Measurements from ENCODE around the gene GIT1.
A peak's percentile ranks its signal among the peaks of the same experiment; 100 is the strongest.

GIT1 gene

DNA sequence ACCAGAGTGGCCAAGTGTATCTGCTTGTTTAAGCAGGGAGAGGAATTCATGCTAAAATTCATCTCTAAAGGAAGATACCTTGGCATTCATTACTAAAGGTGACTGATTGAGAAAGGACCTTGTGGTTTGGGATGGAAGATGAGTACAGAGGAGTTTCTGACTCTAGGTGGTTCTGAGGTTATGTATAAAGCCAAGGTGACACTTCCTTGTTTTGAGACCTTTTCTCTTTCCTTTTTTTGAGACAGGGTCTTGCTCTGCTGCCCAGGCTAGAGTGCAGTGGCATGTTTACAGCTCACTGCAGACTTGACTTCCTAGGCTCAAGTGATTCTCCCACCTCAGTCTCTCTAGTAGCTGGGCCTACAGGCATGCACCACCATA is 31.7 kb downstream of the GIT1 start:
- TF ChIP-seq POLR2AphosphoS5 (IDR thresholded peaks at IDR 0.05; ENCODE audit: low read depth) (no peak), SPI1 (IDR thresholded peaks at IDR 0.05; ENCODE audit: borderline replicate concordance, low read depth) (peak; percentile 18; the same call in 1 of the 2 replicates)
- no peaks in the 10 kb centered on the region for H3K27me3 ChIP-seq (ENCODE audit: insufficient read depth, poor library complexity, severe bottlenecking)
- H3K4me3 ChIP-seq (replicated peaks; ENCODE audit: insufficient read depth, low read length), result no peak overlapping the region
- H3K27ac ChIP-seq (replicated peaks), result no peak overlapping the region
- no peak for DNase-seq (ENCODE audit: low read depth in 1 of 2, low spot score in 1 of 2)

DNA sequence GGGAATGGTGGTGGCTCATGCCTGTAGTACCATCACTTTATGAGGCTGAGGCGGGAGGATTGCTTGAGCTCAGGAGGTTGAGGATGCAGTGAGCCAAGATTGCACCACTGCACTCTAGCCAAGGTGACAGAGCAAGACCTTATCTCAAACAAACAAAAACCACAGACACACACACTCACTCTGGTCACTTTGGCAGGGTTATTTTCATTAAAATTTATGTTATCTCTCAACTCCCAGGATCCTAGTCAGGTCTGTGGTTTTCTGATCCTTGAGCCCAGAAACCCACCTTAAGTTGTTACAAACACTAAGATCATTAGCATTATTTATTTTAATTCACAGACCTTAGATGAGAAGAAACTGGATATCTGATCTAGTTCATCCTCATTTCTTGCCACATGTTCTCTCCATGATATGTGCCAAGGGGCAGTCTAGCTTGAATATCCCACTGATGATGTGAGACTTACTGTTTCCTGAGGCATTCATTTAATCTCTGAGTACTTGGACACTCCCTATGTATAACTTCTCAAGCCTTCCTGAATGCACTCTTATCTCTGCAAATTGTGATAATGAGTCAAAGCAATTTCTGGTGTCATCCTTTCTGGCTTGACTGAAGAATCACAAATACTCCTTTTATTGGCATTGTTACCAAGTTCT is 32.2 kb downstream of the GIT1 start:
- no peak overlapping the region for H3K27ac ChIP-seq (replicated peaks)
- DNase-seq (ENCODE audit: low read depth in 1 of 2, low spot score in 1 of 2), result no peak
- TF ChIP-seq, protein P1, sequence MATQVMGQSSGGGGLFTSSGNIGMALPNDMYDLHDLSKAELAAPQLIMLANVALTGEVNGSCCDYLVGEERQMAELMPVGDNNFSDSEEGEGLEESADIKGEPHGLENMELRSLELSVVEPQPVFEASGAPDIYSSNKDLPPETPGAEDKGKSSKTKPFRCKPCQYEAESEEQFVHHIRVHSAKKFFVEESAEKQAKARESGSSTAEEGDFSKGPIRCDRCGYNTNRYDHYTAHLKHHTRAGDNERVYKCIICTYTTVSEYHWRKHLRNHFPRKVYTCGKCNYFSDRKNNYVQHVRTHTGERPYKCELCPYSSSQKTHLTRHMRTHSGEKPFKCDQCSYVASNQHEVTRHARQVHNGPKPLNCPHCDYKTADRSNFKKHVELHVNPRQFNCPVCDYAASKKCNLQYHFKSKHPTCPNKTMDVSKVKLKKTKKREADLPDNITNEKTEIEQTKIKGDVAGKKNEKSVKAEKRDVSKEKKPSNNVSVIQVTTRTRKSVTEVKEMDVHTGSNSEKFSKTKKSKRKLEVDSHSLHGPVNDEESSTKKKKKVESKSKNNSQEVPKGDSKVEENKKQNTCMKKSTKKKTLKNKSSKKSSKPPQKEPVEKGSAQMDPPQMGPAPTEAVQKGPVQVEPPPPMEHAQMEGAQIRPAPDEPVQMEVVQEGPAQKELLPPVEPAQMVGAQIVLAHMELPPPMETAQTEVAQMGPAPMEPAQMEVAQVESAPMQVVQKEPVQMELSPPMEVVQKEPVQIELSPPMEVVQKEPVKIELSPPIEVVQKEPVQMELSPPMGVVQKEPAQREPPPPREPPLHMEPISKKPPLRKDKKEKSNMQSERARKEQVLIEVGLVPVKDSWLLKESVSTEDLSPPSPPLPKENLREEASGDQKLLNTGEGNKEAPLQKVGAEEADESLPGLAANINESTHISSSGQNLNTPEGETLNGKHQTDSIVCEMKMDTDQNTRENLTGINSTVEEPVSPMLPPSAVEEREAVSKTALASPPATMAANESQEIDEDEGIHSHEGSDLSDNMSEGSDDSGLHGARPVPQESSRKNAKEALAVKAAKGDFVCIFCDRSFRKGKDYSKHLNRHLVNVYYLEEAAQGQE (IDR thresholded peaks at IDR 0.05; ENCODE audit: insufficient replicate concordance, low read depth), result no peak

DNA sequence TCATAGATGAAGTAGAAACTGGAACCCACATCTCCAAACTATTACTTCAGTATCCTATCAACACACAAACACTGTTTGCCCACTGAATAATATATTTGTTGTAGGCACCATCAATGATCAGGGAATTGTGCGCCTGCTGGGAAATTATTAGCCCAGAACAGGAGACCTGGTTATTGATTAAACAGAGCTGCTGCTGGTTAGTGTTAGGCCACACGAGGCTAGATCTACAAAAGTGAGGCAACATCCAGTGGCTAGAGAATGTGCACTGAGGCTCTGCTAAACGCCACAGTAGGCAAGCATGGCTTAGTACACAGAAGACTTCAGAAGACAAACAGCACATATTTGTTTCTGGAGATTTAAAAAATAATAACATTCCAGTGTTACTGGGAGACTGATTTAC is 33.6 kb downstream of the GIT1 start:
- TF ChIP-seq GABPA (IDR thresholded peaks at IDR 0.05; ENCODE audit: low read depth) (no peak), POLR2AphosphoS5 (IDR thresholded peaks at IDR 0.05; ENCODE audit: low read depth) (no peak), SPI1 (IDR thresholded peaks at IDR 0.05; ENCODE audit: borderline replicate concordance, low read depth) (no peak)
- TF ChIP-seq, protein P2, sequence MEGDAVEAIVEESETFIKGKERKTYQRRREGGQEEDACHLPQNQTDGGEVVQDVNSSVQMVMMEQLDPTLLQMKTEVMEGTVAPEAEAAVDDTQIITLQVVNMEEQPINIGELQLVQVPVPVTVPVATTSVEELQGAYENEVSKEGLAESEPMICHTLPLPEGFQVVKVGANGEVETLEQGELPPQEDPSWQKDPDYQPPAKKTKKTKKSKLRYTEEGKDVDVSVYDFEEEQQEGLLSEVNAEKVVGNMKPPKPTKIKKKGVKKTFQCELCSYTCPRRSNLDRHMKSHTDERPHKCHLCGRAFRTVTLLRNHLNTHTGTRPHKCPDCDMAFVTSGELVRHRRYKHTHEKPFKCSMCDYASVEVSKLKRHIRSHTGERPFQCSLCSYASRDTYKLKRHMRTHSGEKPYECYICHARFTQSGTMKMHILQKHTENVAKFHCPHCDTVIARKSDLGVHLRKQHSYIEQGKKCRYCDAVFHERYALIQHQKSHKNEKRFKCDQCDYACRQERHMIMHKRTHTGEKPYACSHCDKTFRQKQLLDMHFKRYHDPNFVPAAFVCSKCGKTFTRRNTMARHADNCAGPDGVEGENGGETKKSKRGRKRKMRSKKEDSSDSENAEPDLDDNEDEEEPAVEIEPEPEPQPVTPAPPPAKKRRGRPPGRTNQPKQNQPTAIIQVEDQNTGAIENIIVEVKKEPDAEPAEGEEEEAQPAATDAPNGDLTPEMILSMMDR (IDR thresholded peaks at IDR 0.05; ENCODE audit: insufficient read depth, low read length), result no peak
- TF ChIP-seq, protein P1 (IDR thresholded peaks at IDR 0.05; ENCODE audit: insufficient replicate concordance, low read depth), result no peak

More for the DNA sequence above, 32.2 kb downstream of the GIT1 start:
- no peaks in the 10 kb centered on the region for H3K27me3 ChIP-seq (ENCODE audit: insufficient read depth, poor library complexity, severe bottlenecking)
- H3K4me3 ChIP-seq (replicated peaks; ENCODE audit: insufficient read depth, low read length), result no peak overlapping the region

DNA sequence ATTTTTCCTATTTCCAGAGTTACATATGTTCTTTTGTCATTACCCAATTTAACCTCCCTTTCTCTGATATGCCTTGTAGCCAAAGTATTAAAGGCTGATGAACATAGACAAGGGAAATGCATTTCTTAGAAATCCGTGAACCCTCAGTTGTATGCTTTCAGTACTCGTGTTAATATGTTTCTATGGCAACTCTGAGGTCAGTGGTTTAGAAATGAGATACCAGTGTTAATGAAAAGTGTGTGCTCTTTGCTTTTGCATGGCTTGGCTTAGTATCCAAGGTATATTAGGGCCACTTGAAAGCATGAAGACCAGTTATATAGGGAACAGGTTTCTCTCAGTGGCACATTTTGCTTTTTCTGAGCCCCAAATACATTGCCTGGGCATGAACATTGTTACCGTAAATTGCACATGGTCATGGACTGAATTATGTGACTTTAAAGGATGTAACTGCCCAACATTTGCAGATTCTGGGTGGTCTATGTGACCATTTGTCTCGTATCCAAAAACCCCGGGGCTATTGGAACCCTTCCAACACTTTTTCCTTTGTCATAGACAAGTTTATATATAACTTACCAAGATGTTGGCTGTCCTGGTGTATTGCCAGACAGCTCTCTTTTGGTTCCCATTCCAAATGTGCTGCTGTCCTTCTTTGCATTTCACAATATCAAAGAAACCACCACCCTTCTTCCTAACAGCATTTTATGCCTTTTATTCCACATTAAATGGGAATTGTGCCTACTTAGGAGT is 40.1 kb downstream of the GIT1 start:
- no peak overlapping the region for H3K27ac ChIP-seq (replicated peaks)
- DNase-seq (ENCODE audit: low read depth in 1 of 2, low spot score in 1 of 2), result no peak
- no peaks in the 10 kb centered on the region for H3K27me3 ChIP-seq (ENCODE audit: insufficient read depth, poor library complexity, severe bottlenecking)
- no peak overlapping the region for H3K4me3 ChIP-seq (replicated peaks; ENCODE audit: insufficient read depth, low read length)
- no peak for TF ChIP-seq GABPA (IDR thresholded peaks at IDR 0.05; ENCODE audit: low read depth)

More for the DNA sequence above, 33.6 kb downstream of the GIT1 start:
- no peak overlapping the region for H3K4me3 ChIP-seq (replicated peaks; ENCODE audit: insufficient read depth, low read length)
- no peak for DNase-seq (ENCODE audit: low read depth in 1 of 2, low spot score in 1 of 2)
- H3K27ac ChIP-seq (replicated peaks), result no peak overlapping the region
- H3K27me3 ChIP-seq (ENCODE audit: insufficient read depth, poor library complexity, severe bottlenecking), result no peaks in the 10 kb centered on the region

DNA sequence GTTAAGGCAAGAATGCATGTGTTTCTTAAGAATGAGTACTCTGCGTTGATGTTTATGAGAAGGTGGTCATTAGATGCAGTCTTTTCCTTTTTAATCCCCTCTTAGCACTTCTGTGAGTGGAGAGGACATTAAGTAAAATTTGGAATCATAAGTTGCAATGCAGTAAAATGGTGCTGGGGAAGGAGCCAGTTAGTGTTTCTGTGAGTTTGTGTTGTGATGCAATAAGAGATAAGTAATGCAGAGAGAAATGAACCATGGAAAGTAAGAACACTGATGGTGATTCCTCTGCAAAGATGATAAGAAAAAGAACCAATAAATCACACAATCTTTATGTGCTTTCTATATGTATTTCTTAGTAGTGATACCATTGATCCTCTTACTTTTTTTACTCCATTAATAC is 42.6 kb downstream of the GIT1 start:
- TF ChIP-seq, protein P2 (IDR thresholded peaks at IDR 0.05; ENCODE audit: insufficient read depth, low read length), result no peak
- TF ChIP-seq SPI1 (IDR thresholded peaks at IDR 0.05; ENCODE audit: borderline replicate concordance, low read depth) (no peak), POLR2AphosphoS5 (IDR thresholded peaks at IDR 0.05; ENCODE audit: low read depth) (no peak), GABPA (IDR thresholded peaks at IDR 0.05; ENCODE audit: low read depth) (no peak)
- TF ChIP-seq, protein P1 (IDR thresholded peaks at IDR 0.05; ENCODE audit: insufficient replicate concordance, low read depth), result no peak
- H3K27me3 ChIP-seq (ENCODE audit: insufficient read depth, poor library complexity, severe bottlenecking), result no peaks in the 10 kb centered on the region
- H3K27ac ChIP-seq (replicated peaks), result no peak overlapping the region
- no peak overlapping the region for H3K4me3 ChIP-seq (replicated peaks; ENCODE audit: insufficient read depth, low read length)
- DNase-seq (ENCODE audit: low read depth in 1 of 2, low spot score in 1 of 2), result no peak
